Adrenal gland (tissue), 5 donors: ENCODE measurements around the gene SEC11A.

ENCODE experiments used
- CTCF ChIP-seq, 6 experiments: fragments of 450-650 bp in 4 of 6; fragments of 200-600 bp in 2 of 6; sonication (generic) in 1 of 6; IDR thresholded peaks; 1 replicate in 5 of 6; 2 replicates in 1 of 6; pipeline versions ENCODE4 v1.5.1 to v1.8.0; 2016 to 2021; ENCODE audit warnings: antibody characterized with exemption in 6 of 6, mild to moderate bottlenecking in 2 of 6, moderate library complexity in 1 of 6
- POLR2A ChIP-seq, 2 donors: fragments of 450-650 bp; IDR thresholded peaks; one replicate each; pipeline ENCODE4 v1.6.1; 2017; ENCODE audit warnings: antibody characterized with exemption in 2 of 2, mild to moderate bottlenecking in 2 of 2, moderate library complexity in 1 of 2
- donor health status: DM: no; HTN: no; CAD: no.

GRCh38 chr15:84625123-84625522, 90.8 kb downstream of the SEC11A start:
- no peak for TF ChIP-seq CTCF (IDR thresholded peaks at IDR 0.05)
- no peak for TF ChIP-seq POLR2A (IDR thresholded peaks at IDR 0.05)
